LoVo (cell line): ENCODE data around the gene TNFRSF8.

Source experiments
- DNase-seq: peaks from one replicate; pipeline ENCODE4 v3.0.0-alpha.2; 2016; ENCODE audit warnings: low spot score

Gene TNFRSF8

GRCh38 chr1:12060500-12060899 is 2.6 kb upstream of the TNFRSF8 start:
- no peak for DNase-seq

DNA sequence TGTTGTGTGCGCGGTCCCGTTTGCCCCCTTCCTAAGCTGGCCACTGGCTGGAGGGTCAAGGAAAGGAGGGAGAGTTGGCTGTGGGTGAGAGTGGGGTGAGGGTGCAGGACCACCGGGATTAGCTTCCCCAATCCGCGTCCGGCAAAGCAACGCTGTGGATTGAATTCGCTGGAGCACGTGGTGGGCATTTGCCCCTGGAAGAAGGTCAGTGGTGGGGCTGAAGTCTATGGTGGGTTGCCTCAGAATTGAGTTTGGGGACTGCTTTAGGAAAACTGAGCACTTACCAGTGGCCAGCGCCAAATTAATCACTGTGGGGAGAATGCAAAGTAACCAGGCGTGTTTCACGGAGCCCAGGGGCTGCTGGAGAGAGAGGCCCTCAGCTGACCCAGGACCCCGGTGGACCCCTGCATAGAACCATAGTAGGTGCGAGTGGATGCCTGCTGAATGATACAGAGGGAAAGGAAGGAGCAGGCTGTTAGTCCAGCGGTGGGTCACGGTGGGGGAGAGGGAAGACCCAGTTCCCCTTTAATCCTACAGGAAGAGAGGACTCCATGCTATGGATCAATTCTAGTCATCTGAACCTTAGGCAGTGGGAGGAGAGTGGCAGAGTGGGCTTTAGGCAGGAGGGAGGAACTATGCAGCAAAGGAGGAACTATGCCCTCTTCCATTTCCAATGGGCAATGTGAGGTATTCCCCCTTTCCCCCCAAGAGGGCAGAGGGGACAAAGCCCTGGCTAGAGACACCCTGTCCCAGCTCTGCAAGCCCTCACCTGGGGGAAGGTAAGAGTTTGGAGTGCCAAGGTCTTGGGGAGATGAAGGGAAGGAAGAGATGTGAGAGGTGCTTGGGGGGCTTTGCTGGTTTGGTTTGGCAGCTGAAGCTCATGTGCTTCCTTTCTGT is 1.2 kb downstream of the TNFRSF8 start:
- DNase-seq: no peak

- DNase-seq: no peak
These were observed 2.8 kb downstream of the TNFRSF8 start for GRCh38 chr1:12065872-12066271.

DNA sequence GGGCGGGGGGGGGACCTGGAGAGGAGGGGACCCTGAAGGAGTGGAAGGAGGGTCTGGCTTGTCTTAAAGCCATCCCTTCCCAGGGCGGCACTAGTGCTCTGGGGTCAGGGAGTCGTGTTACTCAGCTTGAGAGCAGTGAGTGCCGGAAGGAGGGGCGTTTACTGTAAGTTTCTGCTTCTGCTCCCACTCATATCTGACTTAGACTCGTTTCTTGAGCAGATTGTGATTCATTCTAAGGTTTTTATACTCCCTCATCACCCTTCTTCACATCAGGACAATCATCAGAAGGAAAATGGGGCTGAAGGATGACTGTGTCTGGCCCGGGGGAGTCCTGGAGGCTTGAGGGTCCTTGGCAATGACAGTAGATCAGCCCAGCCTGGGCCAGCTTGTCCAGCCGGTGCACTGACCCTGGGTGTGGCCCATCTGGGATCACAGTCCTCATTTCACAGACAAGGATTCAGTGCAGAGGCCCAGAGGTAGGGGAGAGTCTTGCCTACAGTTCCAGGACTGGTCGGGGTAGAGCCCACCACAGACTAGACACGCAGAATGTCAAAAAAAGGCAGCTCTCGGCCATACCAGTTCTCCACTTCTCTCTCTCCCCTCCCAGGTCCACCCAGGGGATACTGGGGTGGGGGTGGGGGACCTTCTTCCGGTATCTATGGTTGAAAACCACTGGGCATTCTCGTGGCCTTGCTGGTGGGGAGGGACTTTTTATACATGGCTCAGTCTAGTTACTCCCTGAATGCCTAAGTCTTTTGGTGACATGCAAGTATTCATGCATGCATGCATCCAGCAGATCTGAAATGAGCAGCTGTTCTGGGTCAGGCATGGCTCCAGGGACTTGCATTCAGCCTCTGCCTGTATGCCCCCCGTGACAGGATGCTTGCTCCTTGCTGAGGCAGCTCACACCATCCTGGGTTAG is 5.1 kb downstream of the TNFRSF8 start:
- no peak for DNase-seq

DNA sequence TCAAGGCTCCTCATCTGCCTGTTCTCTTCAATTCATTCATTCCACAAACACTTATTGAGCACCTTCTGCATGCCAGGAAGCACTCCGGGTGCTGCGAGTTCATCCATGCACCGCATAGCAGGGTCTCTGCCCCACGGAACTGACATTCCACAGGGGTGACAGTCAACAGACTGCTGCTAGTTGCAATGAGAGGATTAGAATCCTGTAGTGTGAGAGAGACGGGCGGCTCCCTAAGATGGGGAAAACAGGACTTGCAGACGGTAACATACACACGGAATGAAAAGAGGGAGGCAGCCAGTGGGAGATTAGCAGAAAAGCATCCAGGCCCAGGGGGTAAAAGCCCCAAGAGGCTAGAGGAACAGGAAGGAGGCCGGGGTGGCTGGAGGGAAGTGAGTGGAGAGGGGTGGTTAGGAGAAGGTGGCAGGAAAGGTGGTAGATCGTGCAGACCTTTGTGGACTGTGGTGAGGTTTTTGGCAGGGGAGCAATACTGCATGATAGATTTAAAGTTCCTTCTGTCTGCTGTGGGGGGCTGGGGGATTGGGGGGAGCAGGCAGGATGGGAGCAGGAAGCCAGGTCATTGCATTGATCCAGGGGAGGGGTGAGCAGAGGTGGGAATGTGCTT is 6.6 kb downstream of the TNFRSF8 start:
- no peak for DNase-seq

DNA sequence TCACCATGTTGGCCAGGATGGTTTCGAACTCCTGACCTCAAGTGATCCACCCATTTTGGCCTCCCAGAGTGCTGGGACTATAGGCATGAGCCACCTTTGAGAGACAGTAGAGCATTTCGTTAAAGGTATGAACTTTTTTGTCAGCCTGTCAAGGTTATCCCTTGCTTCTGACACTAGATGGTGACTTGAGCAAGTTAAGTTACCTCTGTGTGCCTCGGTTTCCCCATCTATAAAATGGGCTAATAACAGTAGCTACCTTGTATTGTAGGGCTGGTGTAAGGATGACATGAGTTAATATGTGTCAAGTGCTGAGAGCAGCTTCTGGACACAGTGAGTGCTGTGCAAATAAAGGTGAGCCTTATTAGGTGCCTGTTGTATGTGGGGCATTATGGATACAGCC is 8.8 kb downstream of the TNFRSF8 start:
- DNase-seq: no peak

GRCh38 chr1:12072741-12073140 is 9.6 kb downstream of the TNFRSF8 start:
- no peak for DNase-seq

- no peak for DNase-seq
These were observed 10.7 kb downstream of the TNFRSF8 start for GRCh38 chr1:12073796-12074195.

DNA sequence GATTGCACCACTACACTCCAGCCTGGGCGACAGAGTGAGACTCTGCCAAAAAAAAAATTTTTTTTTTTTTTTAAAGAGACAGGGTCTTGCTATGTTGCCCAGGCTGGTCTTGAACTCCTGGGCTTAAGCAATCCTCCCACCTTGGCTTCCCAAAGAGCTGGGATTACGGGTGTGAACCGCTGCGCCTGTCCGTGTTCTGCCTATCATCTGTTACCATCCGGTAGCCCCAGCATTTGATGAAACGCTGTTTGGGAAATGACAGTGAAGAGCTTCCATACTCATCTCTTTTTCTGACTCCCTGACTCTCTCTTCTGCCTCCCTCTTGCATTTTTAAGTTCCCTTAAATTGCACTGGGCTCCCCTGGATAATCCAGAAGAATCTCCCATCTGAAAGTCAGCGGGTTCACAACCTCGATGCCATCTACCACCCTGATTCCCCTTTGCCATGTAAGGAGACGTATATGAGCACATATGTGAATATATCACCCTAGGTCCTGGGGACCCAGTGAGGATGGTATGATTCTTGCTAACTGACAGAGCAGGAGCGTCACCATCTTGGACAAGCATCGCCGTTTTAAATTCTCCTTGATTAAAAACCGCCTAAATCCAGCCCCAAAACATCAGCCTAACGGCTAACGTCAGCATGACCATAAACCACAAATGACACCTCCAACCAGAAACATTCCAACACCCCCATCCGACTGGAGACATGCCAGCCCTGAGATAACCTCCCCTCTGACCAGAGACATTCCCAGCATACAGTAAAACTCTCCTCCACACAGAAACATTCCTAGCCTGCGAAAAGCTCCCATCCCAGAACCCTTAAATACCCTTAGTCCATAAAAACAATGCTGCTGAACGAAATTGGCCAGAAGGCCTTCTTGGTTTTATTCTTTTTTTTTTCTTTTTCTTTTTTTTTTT is 12.4 kb downstream of the TNFRSF8 start:
- DNase-seq: no peak

- DNase-seq: no peak
These were observed 13.4 kb downstream of the TNFRSF8 start for GRCh38 chr1:12076425-12077005.

GRCh38 chr1:12078575-12078937 is 15.5 kb downstream of the TNFRSF8 start:
- no peak for DNase-seq

DNA sequence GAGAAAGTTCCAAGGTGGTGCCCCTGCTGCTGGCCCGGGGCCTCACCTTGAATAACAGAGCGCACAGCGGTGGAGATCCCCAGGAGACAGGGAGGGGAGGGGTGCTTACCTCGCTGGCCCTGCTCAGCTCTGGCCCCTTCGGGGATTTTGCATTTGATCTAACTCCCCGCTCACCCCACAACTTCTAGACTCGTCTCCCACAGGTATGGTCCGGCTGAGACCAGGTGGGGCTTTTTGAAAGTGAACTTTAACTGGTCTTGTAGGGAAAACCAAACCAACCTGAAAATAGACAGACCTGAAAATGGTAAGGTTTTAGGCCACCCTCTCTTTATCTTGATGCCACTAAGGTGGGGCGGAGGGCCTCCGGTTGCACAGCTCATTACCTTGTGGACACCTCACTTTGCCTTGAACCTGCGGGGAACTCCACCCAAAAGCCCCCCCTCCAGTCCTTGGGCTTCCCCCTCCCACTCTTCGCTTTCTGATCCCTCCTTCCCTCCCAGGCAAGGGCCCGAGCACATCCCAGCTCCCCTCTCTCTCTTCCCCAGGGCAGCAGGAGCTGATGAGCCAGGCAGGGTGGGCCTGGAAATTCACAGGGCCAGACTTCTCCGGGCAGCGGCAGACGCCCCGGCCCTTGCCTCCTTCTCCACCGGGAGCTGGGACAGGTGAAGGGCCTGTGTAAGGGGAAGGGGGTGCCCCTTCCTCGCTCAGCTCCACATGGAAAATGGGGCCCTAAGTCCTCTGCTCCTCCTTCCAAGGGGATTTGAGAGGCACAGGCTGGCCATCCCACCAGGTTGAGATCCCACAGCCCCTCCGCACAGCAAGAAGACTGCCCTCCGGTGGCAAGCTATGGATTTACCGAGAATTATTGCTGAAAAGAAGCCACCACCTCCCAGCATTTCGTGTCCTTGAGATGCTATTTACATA is 16.1 kb downstream of the TNFRSF8 start:
- DNase-seq: peak; percentile 1

GRCh38 chr1:12080156-12080555 is 17.1 kb downstream of the TNFRSF8 start:
- no peak for DNase-seq

GRCh38 chr1:12080773-12081556 is 17.9 kb downstream of the TNFRSF8 start:
- DNase-seq: no peak

DNA sequence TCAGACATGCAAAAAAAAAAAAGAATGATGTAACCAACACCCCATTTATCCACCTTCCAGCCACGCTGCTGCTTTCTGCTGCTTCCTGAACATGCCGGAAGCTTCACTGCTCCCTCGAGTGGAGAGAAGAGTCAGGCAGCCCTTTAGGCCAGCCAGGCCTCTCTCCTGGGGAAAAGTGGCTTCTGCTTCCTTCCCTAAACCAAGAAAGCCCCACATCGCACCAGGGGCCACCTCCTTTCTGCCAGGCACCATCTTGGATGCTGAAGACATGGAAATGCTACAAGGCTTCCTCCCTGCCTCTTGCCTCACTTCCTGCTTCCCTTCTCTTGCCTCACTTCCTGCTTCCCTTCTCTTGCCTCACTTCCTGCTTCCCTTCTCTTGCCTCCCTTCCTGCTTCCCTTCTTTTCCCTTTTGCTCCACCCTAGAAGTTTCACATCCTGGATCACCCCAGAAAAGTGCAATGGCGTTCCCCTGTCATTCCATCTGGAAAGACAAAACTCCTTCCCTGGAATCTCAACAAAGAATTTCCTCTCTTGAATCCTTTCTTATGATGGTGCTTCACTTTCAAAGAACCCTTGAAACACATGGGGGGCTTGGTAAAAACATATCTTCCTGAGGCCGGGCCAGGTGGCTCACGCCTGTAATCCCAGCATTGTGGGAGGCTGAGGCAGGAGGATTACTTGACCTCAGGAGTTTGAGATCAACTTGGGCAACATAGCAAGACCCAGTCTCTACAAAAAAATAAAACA is 18.7 kb downstream of the TNFRSF8 start:
- no peak for DNase-seq

GRCh38 chr1:12082988-12083387 is 19.9 kb downstream of the TNFRSF8 start:
- DNase-seq: no peak

DNA sequence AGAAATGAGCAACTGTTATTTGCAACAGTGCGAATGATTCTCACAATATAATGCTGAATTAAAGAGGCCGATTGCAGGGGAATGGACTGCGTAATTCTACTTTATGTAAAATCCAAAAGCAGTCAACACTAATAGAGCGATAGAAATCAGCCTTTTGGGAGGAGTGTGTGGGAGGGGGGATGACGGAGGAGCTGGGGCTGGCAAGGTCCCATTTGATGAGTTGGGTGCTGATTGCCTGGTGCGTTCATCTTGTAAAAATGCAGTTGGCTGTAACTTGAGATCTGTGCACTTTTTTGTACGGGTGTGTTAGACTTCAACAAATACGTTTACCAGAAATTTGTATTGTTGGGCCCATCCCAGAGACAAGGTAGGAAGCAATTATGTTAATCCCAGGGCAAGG is 20.7 kb downstream of the TNFRSF8 start:
- no peak for DNase-seq

DNA sequence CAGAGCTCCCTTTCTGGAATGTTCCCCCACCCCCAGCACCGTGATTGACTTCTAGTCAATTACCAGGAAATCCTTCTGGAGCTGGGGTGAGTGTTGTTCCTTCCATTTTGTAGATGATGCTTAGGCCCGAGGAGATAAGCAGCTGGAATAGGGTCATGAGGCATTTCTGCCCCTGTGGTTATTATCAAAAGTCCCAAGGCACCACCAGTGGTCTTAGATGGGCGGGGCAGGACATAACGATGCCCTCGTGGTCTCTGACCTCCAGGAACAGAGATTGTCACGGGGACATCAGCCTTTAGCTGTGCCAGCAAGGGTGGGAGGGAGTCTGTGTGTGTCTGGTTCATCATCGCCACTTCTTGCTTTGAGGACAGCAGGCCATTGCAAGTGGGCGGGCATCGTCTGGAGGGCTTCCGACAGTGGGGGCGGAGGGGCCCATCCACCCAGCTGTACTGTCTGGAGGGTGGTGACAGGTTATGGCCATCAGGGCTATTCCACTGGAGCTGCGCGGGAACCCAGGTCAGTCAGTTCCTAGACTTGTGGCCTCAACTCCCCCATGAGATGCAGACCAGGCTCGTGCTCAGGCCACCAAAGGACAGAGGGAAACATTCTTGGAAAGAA is 22.6 kb downstream of the TNFRSF8 start:
- DNase-seq: no peak
